HUES64 (cell line): Measurements from ENCODE around the gene TECPR2.
A peak's percentile ranks its signal among the peaks of the same experiment; 100 is the strongest.

ENCODE experiments used
- H3K27ac ChIP-seq: 2 replicates; pipeline ENCODE4 v1.7.0; 2013; ENCODE audit warnings: low read depth, low read length, inconsistent platforms
- H3K27me3 ChIP-seq: 2 replicates; pipeline ENCODE4 v1.6.1; 2013; ENCODE audit warnings: mild to moderate bottlenecking, low read length; ENCODE audit not compliant: insufficient read depth
- H3K36me3 ChIP-seq: 2 replicates; pipeline ENCODE4 v1.6.1; 2013; ENCODE audit warnings: mild to moderate bottlenecking, low read length; ENCODE audit not compliant: insufficient read depth
- H3K4me1 ChIP-seq: 2 replicates; pipeline ENCODE4 v1.6.1; 2013; ENCODE audit warnings: mild to moderate bottlenecking, low read length, moderate library complexity; ENCODE audit not compliant: insufficient read depth
- H3K4me3 ChIP-seq: 2 replicates; pipeline ENCODE4 v1.5.1; 2013; ENCODE audit warnings: mild to moderate bottlenecking, low read length, moderate library complexity
- H3K9ac ChIP-seq: 2 replicates; pipeline ENCODE4 v1.6.1; 2013; ENCODE audit warnings: mild to moderate bottlenecking, low read depth, low read length
- H3K9me3 ChIP-seq: 2 replicates; pipeline ENCODE4 v1.6.1; 2013; ENCODE audit warnings: low read depth, low read length; ENCODE audit not compliant: insufficient read depth
- whole genome bisulfite sequencing: fragments of 150-250, 120-280 bp; methylation state at CpG from one replicate; pipeline ENCODE4 v1.1.7; 2013; ENCODE audit warnings: missing lambda C conversion rate; 5-methylcytosine and 5-hydroxymethylcytosine counted together

TECPR2 gene

DNA sequence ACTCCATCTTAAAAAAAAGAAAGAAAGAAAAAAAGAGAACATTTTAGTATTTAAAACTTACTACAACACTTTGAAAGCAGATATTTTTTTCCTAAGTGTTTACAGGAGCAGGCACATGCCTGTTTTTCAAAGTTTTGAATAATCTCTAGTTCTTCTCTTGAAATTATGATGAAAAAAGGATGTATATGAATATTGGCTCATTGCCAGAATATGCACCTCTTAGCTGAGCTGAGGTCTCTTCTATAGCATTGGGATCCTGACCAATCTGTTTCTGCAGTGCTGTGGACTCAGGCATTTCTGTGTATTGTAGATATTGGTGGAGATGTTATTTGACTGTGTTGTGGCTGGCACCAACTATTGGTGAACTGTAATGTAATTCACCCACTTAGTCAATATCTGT is 15.0 kb downstream of the TECPR2 start:
- H3K4me1 ChIP-seq, result no peaks in the 10 kb centered on the region
- H3K9ac ChIP-seq, result no peak overlapping the region
- no peak overlapping the region for H3K4me3 ChIP-seq
- H3K27me3 ChIP-seq, result no peaks in the 10 kb centered on the region
- H3K27ac ChIP-seq, result no peak overlapping the region
- peaks cover 26% of the 10 kb centered on the region for H3K36me3 ChIP-seq
- no peaks in the 10 kb centered on the region for H3K9me3 ChIP-seq

- Histone ChIP-seq H3K27ac (no peak overlapping the region), H3K36me3 (peaks cover 26% of the 10 kb centered on the region), H3K9ac (no peak overlapping the region), H3K9me3 (no peaks in the 10 kb centered on the region), H3K4me3 (no peak overlapping the region), H3K27me3 (no peaks in the 10 kb centered on the region), H3K4me1 (no peaks in the 10 kb centered on the region)
- 94% methylated on average over 9 of the region's 9 CpGs for WGBS
Observed at GRCh38 chr14:102378830-102379229, 16.1 kb downstream of the TECPR2 start.

GRCh38 chr14:102387086-102387485 is 24.3 kb downstream of the TECPR2 start:
- H3K9me3 ChIP-seq, result no peaks in the 10 kb centered on the region
- no peak overlapping the region for H3K4me3 ChIP-seq
- no peak overlapping the region for H3K27ac ChIP-seq
- no peaks in the 10 kb centered on the region; the same call in 1 of the 2 replicates for H3K36me3 ChIP-seq
- no peaks in the 10 kb centered on the region for H3K27me3 ChIP-seq
- no peak overlapping the region for H3K9ac ChIP-seq
- H3K4me1 ChIP-seq, result peaks cover 7% of the 10 kb centered on the region; the same call in 1 of the 2 replicates

- no peaks in the 10 kb centered on the region for H3K9me3 ChIP-seq
- peaks cover 7% of the 10 kb centered on the region; the same call in 1 of the 2 replicates for H3K4me1 ChIP-seq
- H3K27ac ChIP-seq, result no peak overlapping the region
- H3K9ac ChIP-seq, result no peak overlapping the region
- H3K27me3 ChIP-seq, result no peaks in the 10 kb centered on the region
- 90% methylated on average over 1 of the region's 2 CpGs for WGBS
- no peak overlapping the region for H3K4me3 ChIP-seq
- H3K36me3 ChIP-seq, result no peaks in the 10 kb centered on the region
Observed at GRCh38 chr14:102389246-102389645, 26.5 kb downstream of the TECPR2 start.

DNA sequence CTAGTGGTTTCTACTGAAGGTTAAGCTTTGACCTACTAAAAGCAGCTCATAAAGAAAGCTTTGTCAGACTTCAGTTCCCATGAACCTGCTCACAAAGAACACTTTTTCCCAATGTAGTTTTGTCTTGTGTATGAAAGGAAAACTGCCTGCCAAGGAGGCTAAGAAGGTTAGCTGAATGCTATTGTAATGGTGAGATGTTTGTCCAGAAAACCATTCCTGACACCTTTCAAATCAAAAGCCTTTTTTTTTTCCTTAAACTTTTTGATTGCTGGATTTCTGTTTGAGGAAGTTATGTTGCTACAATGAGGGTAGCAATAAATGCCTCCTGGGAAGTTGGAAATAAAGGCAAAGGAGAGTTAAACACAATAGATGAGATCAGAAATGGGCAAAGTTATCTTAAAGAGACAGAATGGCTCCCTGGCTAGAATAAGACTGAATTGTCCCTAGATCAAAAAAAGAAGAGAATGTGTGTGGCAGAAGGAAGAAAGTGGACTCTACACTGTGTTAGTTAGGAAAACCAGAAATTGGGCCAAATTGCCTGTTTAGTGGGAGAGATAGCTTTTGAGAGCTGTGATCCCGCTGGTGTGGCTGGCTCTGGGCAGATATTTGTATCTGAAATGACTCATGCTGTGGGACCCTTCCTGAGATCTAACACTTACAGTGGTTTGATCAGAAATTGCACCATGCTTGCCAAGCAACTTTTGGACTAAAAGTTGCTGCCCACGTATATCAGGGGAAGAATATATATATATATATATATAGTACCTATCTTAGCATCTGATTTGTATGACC is 27.5 kb downstream of the TECPR2 start:
- no peaks in the 10 kb centered on the region for H3K27me3 ChIP-seq
- WGBS, result 73% methylated on average over 1 of the region's 2 CpGs
- H3K4me1 ChIP-seq, result peaks cover 16% of the 10 kb centered on the region
- no peak overlapping the region for H3K27ac ChIP-seq
- no peak overlapping the region for H3K9ac ChIP-seq
- no peaks in the 10 kb centered on the region for H3K36me3 ChIP-seq
- H3K4me3 ChIP-seq, result no peak overlapping the region
- H3K9me3 ChIP-seq, result no peaks in the 10 kb centered on the region

DNA sequence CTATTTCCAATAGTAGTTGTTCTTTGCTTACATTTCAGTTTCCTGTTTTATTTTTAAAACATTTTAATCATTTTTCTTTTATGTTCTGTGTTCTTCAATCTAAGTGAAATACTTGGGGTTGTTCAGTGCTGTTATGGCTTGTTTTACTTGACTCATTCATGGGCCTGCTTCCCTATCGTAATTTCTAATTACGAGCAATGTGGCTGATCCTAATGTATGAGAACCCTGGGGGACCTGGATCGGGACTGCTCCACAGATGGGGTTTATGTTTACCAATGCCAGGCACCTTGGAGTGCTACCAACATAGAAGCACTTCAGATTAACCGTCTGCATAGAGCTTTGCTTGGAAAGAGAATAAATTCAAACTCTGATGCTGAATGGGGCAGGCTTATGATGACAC is 29.8 kb downstream of the TECPR2 start:
- 95% methylated on average over 4 of the region's 4 CpGs for WGBS

GRCh38 chr14:102394717-102395375 is 32.1 kb downstream of the TECPR2 start:
- Histone ChIP-seq H3K27ac (no peak overlapping the region), H3K9ac (no peak overlapping the region), H3K9me3 (0 out of 2 replicates have a peak, but pooled peaks cover 10% of the 10 kb centered on the region), H3K27me3 (no peaks in the 10 kb centered on the region), H3K36me3 (no peaks in the 10 kb centered on the region), H3K4me1 (peaks cover 15% of the 10 kb centered on the region), H3K4me3 (peak overlapping the region; percentile 16; the same call in 1 of the 2 replicates)
- WGBS, result 28% methylated on average over 9 of the region's 9 CpGs

More for the DNA sequence above, 29.8 kb downstream of the TECPR2 start:
- H3K4me3 ChIP-seq, result no peak overlapping the region
- H3K9me3 ChIP-seq, result no peaks in the 10 kb centered on the region
- H3K27me3 ChIP-seq, result no peaks in the 10 kb centered on the region
- peaks cover 20% of the 10 kb centered on the region for H3K4me1 ChIP-seq
- H3K27ac ChIP-seq, result no peak overlapping the region
- no peaks in the 10 kb centered on the region for H3K36me3 ChIP-seq
- H3K9ac ChIP-seq, result no peak overlapping the region

DNA sequence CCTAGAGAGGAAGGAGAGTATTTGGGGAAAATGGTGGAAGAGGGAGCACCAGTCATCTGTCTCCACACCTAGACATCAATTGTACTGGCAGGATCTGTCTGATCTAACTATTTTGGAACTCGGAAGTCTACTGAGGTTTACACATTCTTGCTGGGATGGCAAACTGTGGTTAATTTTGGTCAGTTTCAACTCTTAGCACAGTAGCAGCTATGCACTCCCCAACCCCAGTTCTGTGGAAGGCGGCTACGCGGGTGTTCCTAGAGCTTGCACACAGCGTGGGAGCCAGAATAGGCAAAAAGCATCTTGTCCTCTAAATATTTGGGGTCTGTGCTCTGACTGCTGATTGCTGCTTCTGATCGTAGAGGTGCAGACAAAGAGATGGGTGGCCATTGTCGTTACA is 33.8 kb downstream of the TECPR2 start:
- Histone ChIP-seq H3K27me3 (no peaks in the 10 kb centered on the region), H3K27ac (no peak overlapping the region), H3K4me3 (no peak overlapping the region), H3K9ac (no peak overlapping the region), H3K36me3 (no peaks in the 10 kb centered on the region), H3K4me1 (peaks cover 13% of the 10 kb centered on the region), H3K9me3 (peaks cover 17% of the 10 kb centered on the region; the same call in 1 of the 2 replicates)
- 86% methylated on average over 7 of the region's 7 CpGs for WGBS

DNA sequence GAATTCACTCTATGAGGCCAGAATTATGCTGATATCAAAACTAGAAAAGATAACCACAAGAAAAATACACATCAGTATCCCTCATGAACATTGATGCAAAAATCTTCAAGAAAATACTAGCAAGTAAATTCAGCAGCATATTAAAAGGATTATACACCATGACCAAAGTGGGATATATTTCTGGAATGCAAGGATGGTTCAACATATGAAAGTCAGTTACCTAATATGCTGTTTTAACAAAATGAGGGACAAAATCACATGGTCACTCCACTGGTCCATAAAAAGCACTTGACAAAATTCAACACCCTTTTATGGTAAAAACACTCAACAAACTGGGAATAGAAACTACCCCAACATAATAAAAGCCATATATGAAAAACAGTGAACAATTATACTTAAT is 40.3 kb downstream of the TECPR2 start:
- Histone ChIP-seq H3K9me3 (peaks cover 30% of the 10 kb centered on the region), H3K36me3 (peaks cover 4% of the 10 kb centered on the region; the same call in 1 of the 2 replicates), H3K9ac (no peak overlapping the region), H3K4me3 (no peak overlapping the region), H3K4me1 (no peaks in the 10 kb centered on the region), H3K27ac (no peak overlapping the region), H3K27me3 (no peaks in the 10 kb centered on the region)

DNA sequence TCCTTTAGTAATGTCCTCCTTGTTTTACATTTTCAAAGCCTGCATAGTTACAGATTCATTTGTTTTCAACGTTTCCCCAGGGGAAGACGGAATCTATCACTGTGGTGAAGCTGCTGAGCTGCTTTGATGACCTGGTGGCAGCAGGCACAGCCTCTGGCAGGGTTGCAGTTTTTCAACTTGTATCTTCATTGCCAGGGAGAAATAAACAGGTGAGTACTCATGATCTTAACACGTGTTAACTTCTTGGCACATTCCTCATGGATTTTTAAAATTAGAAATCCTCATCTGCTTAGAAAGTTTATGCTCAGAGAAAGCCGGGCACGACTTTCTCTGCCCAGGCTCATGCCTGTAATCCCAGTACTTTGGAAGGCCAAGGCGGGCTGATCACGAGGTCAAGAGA is 44.5 kb downstream of the TECPR2 start:
- Histone ChIP-seq H3K4me3 (no peak overlapping the region), H3K4me1 (peaks cover 8% of the 10 kb centered on the region), H3K36me3 (peaks cover 9% of the 10 kb centered on the region; the same call in 1 of the 2 replicates), H3K27ac (0 out of 2 replicates have a peak overlapping the region, but pooled peaks have one; percentile 13), H3K9me3 (peaks cover 13% of the 10 kb centered on the region), H3K9ac (no peak overlapping the region), H3K27me3 (no peaks in the 10 kb centered on the region)
- WGBS, result 86% methylated on average over 7 of the region's 7 CpGs

GRCh38 chr14:102408724-102409123 is 46.0 kb downstream of the TECPR2 start:
- H3K4me1 ChIP-seq, result peaks cover 10% of the 10 kb centered on the region
- H3K36me3 ChIP-seq, result peaks cover 6% of the 10 kb centered on the region; the same call in 1 of the 2 replicates
- H3K27ac ChIP-seq, result no peak overlapping the region

More at GRCh38 chr14:102408724-102409123, 46.0 kb downstream of the TECPR2 start:
- no peak overlapping the region for H3K9ac ChIP-seq
- no peak overlapping the region for H3K4me3 ChIP-seq
- H3K27me3 ChIP-seq, result no peaks in the 10 kb centered on the region
- H3K9me3 ChIP-seq, result no peaks in the 10 kb centered on the region
